ENCODE results near the gene STX3. TPM values are rescaled to one million over a fixed set of nuclear protein-coding genes. Genes with fewer than 3 reads are reported as not detected.

Gene STX3
- total and polyA plus RNA-seq, 2 of the 13 experiments (the other 11 are each of a cell fraction or from before 2014, with no cell fraction given): 16.5 to 24.0 TPM

DNA sequence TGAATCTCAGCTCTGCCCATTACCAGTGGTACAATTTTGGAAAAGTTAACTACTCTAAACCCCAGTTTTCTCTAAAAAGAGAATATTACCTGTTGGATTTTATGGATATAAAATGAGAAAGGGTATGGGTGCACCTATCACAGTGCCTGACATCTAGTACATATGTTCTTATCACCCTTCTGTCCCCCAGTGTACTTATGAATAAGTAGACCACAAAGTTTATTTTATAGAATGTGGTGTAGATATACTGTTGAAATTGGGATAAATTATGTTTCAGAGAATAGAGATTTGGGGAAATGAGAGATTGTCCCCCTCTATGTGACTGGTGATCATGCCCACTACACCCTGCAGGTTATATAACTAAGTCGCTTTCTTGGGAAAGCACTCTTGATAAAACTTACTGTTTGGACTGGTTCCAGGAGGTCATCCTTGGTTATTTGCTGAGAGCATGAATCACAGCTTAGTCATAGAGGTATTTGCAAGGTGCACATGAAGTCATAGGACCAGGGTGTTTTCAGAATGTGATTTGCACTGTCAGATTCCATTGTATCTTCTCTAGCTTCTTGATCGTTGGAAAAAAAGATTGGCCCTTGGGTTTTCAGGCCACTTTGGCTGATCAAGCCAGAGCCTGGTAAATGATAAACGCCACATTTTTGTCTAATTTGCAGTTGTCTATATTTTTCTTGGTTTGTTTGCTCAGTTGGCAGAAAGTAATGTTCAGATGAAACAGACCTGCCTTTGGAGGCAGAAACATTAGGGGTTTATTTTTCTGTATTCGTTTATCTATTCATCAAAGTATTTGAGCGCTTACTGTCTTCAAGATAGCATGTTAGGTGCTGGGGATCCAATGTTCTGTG is 21.3 kb downstream of the STX3 start (continued):
- TF ChIP-seq, protein P1, sequence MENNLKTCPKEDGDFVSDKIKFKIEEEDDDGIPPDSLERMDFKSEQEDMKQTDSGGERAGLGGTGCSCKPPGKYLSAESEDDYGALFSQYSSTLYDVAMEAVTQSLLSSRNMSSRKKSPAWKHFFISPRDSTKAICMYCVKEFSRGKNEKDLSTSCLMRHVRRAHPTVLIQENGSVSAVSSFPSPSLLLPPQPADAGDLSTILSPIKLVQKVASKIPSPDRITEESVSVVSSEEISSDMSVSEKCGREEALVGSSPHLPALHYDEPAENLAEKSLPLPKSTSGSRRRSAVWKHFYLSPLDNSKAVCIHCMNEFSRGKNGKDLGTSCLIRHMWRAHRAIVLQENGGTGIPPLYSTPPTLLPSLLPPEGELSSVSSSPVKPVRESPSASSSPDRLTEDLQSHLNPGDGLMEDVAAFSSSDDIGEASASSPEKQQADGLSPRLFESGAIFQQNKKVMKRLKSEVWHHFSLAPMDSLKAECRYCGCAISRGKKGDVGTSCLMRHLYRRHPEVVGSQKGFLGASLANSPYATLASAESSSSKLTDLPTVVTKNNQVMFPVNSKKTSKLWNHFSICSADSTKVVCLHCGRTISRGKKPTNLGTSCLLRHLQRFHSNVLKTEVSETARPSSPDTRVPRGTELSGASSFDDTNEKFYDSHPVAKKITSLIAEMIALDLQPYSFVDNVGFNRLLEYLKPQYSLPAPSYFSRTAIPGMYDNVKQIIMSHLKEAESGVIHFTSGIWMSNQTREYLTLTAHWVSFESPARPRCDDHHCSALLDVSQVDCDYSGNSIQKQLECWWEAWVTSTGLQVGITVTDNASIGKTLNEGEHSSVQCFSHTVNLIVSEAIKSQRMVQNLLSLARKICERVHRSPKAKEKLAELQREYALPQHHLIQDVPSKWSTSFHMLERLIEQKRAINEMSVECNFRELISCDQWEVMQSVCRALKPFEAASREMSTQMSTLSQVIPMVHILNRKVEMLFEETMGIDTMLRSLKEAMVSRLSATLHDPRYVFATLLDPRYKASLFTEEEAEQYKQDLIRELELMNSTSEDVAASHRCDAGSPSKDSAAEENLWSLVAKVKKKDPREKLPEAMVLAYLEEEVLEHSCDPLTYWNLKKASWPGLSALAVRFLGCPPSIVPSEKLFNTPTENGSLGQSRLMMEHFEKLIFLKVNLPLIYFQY (CRISPR knock-in tag; IDR thresholded peaks at IDR 0.05; ENCODE audit: borderline replicate concordance): no peak
- TF ChIP-seq, protein P2, sequence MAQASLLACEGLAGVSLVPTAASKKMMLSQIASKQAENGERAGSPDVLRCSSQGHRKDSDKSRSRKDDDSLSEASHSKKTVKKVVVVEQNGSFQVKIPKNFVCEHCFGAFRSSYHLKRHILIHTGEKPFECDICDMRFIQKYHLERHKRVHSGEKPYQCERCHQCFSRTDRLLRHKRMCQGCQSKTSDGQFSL (CRISPR knock-in tag; IDR thresholded peaks at IDR 0.05): no peak
- TF ChIP-seq CEBPB (IDR thresholded peaks at IDR 0.05; ENCODE audit: borderline replicate concordance, low read depth, low read length): peak; percentile 30; the same call in 1 of the 2 replicates
- no peak for TF ChIP-seq MTF2 (CRISPR knock-in tag; IDR thresholded peaks at IDR 0.05; ENCODE audit: borderline replicate concordance)
- TF ChIP-seq ZFYVE20 (CRISPR knock-in tag; IDR thresholded peaks at IDR 0.05; ENCODE audit: borderline replicate concordance, low read depth): no peak
- 0 out of 2 replicates have a peak, but pooled peaks have one; percentile 30 for TF ChIP-seq HNF4A (CRISPR knock-in tag; IDR thresholded peaks at IDR 0.05)
- no peak for TF ChIP-seq ZNF629 (CRISPR knock-in tag; conservative IDR thresholded peaks at IDR 0.05)
- TF ChIP-seq ZFP90 (CRISPR knock-in tag; IDR thresholded peaks at IDR 0.05; ENCODE audit: borderline replicate concordance): no peak
- no peak for TF ChIP-seq SOX13 (IDR thresholded peaks at IDR 0.05)
- peak in 1 of 2 experiments; percentile 64; a peak in 1 of 4 replicates for TF ChIP-seq SOX13 (CRISPR knock-in tag; conservative IDR thresholded peaks at IDR 0.05 in 1 of 2, IDR thresholded peaks at IDR 0.05 in 1 of 2)
- peak; percentile 74 for TF ChIP-seq RARA (CRISPR knock-in tag; IDR thresholded peaks at IDR 0.05)
- TF ChIP-seq RXRB (CRISPR knock-in tag; IDR thresholded peaks at IDR 0.05; ENCODE audit: borderline replicate concordance): peak; percentile 22; the same call in 1 of the 2 replicates
- TF ChIP-seq, protein P3, sequence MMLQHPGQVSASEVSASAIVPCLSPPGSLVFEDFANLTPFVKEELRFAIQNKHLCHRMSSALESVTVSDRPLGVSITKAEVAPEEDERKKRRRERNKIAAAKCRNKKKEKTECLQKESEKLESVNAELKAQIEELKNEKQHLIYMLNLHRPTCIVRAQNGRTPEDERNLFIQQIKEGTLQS (CRISPR knock-in tag; IDR thresholded peaks at IDR 0.05): peak; percentile 89
- peak; percentile 94 for TF ChIP-seq GFI1 (CRISPR knock-in tag; IDR thresholded peaks at IDR 0.05; ENCODE audit: borderline replicate concordance)
- TF ChIP-seq ZNF549 (CRISPR knock-in tag; IDR thresholded peaks at IDR 0.05): no peak
- TF ChIP-seq, protein P4, sequence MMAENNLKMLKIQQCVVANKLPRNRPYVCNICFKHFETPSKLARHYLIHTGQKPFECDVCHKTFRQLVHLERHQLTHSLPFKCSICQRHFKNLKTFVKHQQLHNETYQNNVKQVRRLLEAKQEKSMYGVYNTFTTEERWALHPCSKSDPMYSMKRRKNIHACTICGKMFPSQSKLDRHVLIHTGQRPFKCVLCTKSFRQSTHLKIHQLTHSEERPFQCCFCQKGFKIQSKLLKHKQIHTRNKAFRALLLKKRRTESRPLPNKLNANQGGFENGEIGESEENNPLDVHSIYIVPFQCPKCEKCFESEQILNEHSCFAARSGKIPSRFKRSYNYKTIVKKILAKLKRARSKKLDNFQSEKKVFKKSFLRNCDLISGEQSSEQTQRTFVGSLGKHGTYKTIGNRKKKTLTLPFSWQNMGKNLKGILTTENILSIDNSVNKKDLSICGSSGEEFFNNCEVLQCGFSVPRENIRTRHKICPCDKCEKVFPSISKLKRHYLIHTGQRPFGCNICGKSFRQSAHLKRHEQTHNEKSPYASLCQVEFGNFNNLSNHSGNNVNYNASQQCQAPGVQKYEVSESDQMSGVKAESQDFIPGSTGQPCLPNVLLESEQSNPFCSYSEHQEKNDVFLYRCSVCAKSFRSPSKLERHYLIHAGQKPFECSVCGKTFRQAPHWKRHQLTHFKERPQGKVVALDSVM (CRISPR knock-in tag; IDR thresholded peaks at IDR 0.05): no peak
- TF ChIP-seq MIER3 (CRISPR knock-in tag; IDR thresholded peaks at IDR 0.05; ENCODE audit: borderline replicate concordance): peak; percentile 63; the same call in 1 of the 2 replicates
- TF ChIP-seq FOXA1 (IDR thresholded peaks at IDR 0.05): no peak
- TF ChIP-seq FOXA1 (CRISPR knock-in tag; IDR thresholded peaks at IDR 0.05): peak; percentile 72
- TF ChIP-seq EP300 (IDR thresholded peaks at IDR 0.05; ENCODE audit: low read depth in 2 of 2, low read length in 2 of 2): peak in 1 of 2 experiments; percentile 75; a peak in 2 of 4 replicates
- peak; percentile 16; the same call in 1 of the 2 replicates for TF ChIP-seq EP300 (CRISPR knock-in tag; IDR thresholded peaks at IDR 0.05; ENCODE audit: borderline replicate concordance)
- TF ChIP-seq ZNF816 (CRISPR knock-in tag; IDR thresholded peaks at IDR 0.05; ENCODE audit: borderline replicate concordance): no peak
- no peak for TF ChIP-seq JDP2 (CRISPR knock-in tag; IDR thresholded peaks at IDR 0.05; ENCODE audit: borderline replicate concordance)
